ENCODE results near the gene IFNA6.

- no peak for TF ChIP-seq CTCF (IDR thresholded peaks at IDR 0.05; ENCODE audit: poor library complexity, severe bottlenecking)
- no peak for TF ChIP-seq EP300 (conservative IDR thresholded peaks at IDR 0.05; ENCODE audit: poor library complexity, severe bottlenecking)
- TF ChIP-seq POLR2AphosphoS5 (IDR thresholded peaks at IDR 0.05), result no peak
- no peak for TF ChIP-seq TAF1 (IDR thresholded peaks at IDR 0.05; ENCODE audit: low read depth)
- TF ChIP-seq REST (IDR thresholded peaks at IDR 0.05; ENCODE audit: borderline replicate concordance), result no peak
- TF ChIP-seq SMC3 (conservative IDR thresholded peaks at IDR 0.05; ENCODE audit: poor library complexity), result no peak
- TF ChIP-seq EZH2 (IDR thresholded peaks at IDR 0.05; ENCODE audit: borderline replicate concordance, insufficient read depth, low read length, poor library complexity, severe bottlenecking), result no peak
- TF ChIP-seq RAD21 (conservative IDR thresholded peaks at IDR 0.05), result no peak
Measured at GRCh38 chr9:21314152-21314551, 36.5 kb downstream of the IFNA6 start.

Measured in neural cell (in vitro differentiated cells).